Fibroblast of lung (primary cell): ENCODE results near the gene REPIN1. TPM values are rescaled to one million over a fixed set of nuclear protein-coding genes. Genes with fewer than 3 reads are reported as not detected.

Experiments used
- DNase-seq, 2 donors: peaks; one replicate each; pipeline versions ENCODE4 v3.0.0 to v3.0.0-alpha.2; 2010; ENCODE audit warnings: low read depth in 2 of 2
- H2AFZ ChIP-seq: 2 replicates; pipeline ENCODE4 v1.5.1; 2012; ENCODE audit warnings: low read length, control low read depth, inconsistent platforms
- H3K27ac ChIP-seq: 2 replicates; pipeline ENCODE4 v1.5.1; 2011; ENCODE audit warnings: low read length, control low read depth; ENCODE audit not compliant: insufficient read depth
- H3K27me3 ChIP-seq: 2 replicates; pipeline ENCODE4 v1.5.1; 2011; ENCODE audit warnings: mild to moderate bottlenecking, low read length; ENCODE audit not compliant: control insufficient read depth, insufficient read depth
- H3K36me3 ChIP-seq: 2 replicates; pipeline ENCODE4 v1.5.1; 2011; ENCODE audit warnings: low read length; ENCODE audit not compliant: control insufficient read depth, insufficient read depth
- H3K4me1 ChIP-seq: 2 replicates; pipeline ENCODE4 v1.5.1; 2011; ENCODE audit warnings: low read length; ENCODE audit not compliant: control insufficient read depth, insufficient read depth; ENCODE audit errors: extremely low read depth
- H3K4me2 ChIP-seq: 2 replicates; pipeline ENCODE4 v1.5.1; 2011; ENCODE audit warnings: low read length, control low read depth; ENCODE audit not compliant: insufficient read depth; ENCODE audit errors: extremely low read depth
- H3K4me3 ChIP-seq, 4 experiments: fragments of 200-600 bp in 1 of 4; sonication (generic) in 1 of 4; replicated peaks in 1 of 4; 2 replicates each; pipeline ENCODE4 v1.5.1; 2011 to 2016; ENCODE audit warnings: low read length in 4 of 4, low read depth in 3 of 4, mild to moderate bottlenecking in 3 of 4, control low read depth in 2 of 4, inconsistent platforms in 1 of 4, mixed read lengths in 1 of 4; ENCODE audit not compliant: insufficient read depth in 1 of 4; ENCODE audit errors: control extremely low read depth in 1 of 4
- H3K79me2 ChIP-seq: 2 replicates; pipeline ENCODE4 v1.5.1; 2012; ENCODE audit warnings: mild to moderate bottlenecking, low read length, inconsistent platforms; ENCODE audit not compliant: control insufficient read depth, insufficient read depth
- H3K9ac ChIP-seq: 2 replicates; pipeline ENCODE4 v1.5.1; 2011; ENCODE audit warnings: mild to moderate bottlenecking, low read length, control low read depth; ENCODE audit not compliant: insufficient read depth
- H3K9me3 ChIP-seq: 2 replicates; pipeline ENCODE4 v1.5.1; 2012; ENCODE audit warnings: low read depth, low read length; ENCODE audit not compliant: control insufficient read depth, insufficient read depth
- H4K20me1 ChIP-seq: 2 replicates; pipeline ENCODE4 v1.5.1; 2011; ENCODE audit warnings: low read length; ENCODE audit not compliant: control insufficient read depth, insufficient read depth; ENCODE audit errors: extremely low read depth
- EZH2 ChIP-seq: IDR thresholded peaks from 2 replicates; pipeline ENCODE4 v1.5.1; 2012; ENCODE audit warnings: low read length, control low read depth, mild to moderate bottlenecking; ENCODE audit errors: missing control alignments
- polyA plus RNA-seq, 2 donors: library from polyadenylated mRNA; depleted of rRNA in 1 of 2; stranded (reverse) in 1 of 2; unstranded in 1 of 2; fragments of >200 nt; gene quantifications; 2 replicates each; pipeline ENCODE4 v1.2.1, GENCODE V29; 2011 to 2012; ENCODE audit warnings: missing spikeins in 1 of 2
- total RNA-seq: library from RNA; depleted of rRNA; stranded (reverse); fragments of >200 nt; gene quantifications from 2 replicates; pipeline ENCODE4 v1.2.1, GENCODE V29; 2014
- TF ChIP-seq, protein P1 (sequence below), 2 donors: IDR thresholded peaks in 1 of 2; conservative IDR thresholded peaks in 1 of 2; 1 replicate in 1 of 2; 2 replicates in 1 of 2; pipeline ENCODE4 v1.5.1; 2011 to 2012; ENCODE audit warnings: low read length in 2 of 2, control low read depth in 1 of 2, inconsistent platforms in 1 of 2, low read depth in 1 of 2, mild to moderate bottlenecking in 1 of 2

The REPIN1 gene
- total and polyA plus RNA-seq, 2 donors (not counting 1 experiment from before 2014, with no cell fraction given): 20.8 to 41.3 TPM

DNA sequence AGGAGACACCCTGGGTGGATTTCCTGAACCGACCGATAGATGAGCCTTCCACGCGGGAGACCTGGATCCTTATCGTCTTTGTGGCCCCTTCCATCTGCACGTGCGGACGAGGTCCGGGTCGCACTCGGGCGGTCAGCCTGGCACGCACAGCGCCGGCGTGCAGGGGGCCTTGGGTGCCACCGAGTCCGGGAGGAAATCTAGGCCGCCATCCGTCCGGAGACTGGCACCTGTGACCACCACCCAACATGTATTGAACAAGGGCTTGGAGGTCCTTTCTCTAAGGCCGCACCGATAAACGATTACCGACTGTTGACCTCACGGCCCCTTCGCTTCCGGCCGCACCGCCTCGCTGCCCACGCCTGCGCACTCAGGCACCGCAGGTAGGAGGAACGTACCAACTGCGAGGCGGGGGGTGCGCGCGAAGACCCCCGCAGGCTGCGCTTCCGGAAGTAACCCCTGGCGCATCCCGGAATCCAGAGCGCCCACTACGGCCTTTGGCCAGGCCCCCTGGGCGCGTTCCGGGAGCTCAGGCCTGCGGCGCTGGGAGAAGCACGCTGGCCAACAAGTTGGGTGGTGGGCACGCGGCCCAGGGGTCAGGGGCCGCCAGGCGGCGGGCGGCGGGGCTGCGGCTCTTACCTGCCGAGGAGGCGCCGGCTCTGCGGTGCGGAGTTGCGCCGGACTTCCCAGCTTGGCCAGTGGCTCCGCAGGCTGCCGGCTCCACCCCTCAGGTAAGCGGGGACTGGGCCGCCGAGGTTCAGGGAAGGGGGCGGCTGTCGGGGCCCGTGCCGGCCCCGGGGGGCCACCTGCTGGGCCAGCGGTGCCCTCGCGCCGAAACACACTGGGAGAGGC lies 45.6 kb upstream of the REPIN1 start, which contains the start of the genes ACTR3C and LRRC61:
Gene ACTR3C, minus strand, starts transcription at position 713 of the 849 bp plus-strand sequence. CDS start 28,249 bp downstream, outside the sequence.
Gene LRRC61, plus strand, starts transcription at position 523 of the 849 bp plus-strand sequence. CDS start 13,507 bp downstream, outside the sequence.
- H3K4me2 ChIP-seq: peak within 1 kb of the TSS; percentile 25
- peak in 1 of 2 donors; percentile 29 for DNase-seq
- no peaks in the 10 kb centered on the region for H3K27me3 ChIP-seq
- H2AFZ ChIP-seq: no peak within 1 kb of the TSS
- no peak within 1 kb of the TSS for H3K9ac ChIP-seq
- no peaks in the 10 kb centered on the region for H3K79me2 ChIP-seq
- no peaks in the 10 kb centered on the region for H3K4me1 ChIP-seq
- no peaks in the 10 kb centered on the region for H3K9me3 ChIP-seq
- no peaks in the 10 kb centered on the region for H3K36me3 ChIP-seq
- no peak within 1 kb of the TSS for H3K27ac ChIP-seq
- no peak for TF ChIP-seq EZH2
- TF ChIP-seq, protein P1, sequence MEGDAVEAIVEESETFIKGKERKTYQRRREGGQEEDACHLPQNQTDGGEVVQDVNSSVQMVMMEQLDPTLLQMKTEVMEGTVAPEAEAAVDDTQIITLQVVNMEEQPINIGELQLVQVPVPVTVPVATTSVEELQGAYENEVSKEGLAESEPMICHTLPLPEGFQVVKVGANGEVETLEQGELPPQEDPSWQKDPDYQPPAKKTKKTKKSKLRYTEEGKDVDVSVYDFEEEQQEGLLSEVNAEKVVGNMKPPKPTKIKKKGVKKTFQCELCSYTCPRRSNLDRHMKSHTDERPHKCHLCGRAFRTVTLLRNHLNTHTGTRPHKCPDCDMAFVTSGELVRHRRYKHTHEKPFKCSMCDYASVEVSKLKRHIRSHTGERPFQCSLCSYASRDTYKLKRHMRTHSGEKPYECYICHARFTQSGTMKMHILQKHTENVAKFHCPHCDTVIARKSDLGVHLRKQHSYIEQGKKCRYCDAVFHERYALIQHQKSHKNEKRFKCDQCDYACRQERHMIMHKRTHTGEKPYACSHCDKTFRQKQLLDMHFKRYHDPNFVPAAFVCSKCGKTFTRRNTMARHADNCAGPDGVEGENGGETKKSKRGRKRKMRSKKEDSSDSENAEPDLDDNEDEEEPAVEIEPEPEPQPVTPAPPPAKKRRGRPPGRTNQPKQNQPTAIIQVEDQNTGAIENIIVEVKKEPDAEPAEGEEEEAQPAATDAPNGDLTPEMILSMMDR (conservative IDR thresholded peaks at IDR 0.05 in 1 of 2, IDR thresholded peaks at IDR 0.05 in 1 of 2; ENCODE audit: low read depth in 1 of 2, low read length in 2 of 2): no peak
- peak within 1 kb of the TSS in 2 of 4 experiments; percentile 7 to 52 for H3K4me3 ChIP-seq
- H4K20me1 ChIP-seq: no peaks in the 10 kb centered on the region

DNA sequence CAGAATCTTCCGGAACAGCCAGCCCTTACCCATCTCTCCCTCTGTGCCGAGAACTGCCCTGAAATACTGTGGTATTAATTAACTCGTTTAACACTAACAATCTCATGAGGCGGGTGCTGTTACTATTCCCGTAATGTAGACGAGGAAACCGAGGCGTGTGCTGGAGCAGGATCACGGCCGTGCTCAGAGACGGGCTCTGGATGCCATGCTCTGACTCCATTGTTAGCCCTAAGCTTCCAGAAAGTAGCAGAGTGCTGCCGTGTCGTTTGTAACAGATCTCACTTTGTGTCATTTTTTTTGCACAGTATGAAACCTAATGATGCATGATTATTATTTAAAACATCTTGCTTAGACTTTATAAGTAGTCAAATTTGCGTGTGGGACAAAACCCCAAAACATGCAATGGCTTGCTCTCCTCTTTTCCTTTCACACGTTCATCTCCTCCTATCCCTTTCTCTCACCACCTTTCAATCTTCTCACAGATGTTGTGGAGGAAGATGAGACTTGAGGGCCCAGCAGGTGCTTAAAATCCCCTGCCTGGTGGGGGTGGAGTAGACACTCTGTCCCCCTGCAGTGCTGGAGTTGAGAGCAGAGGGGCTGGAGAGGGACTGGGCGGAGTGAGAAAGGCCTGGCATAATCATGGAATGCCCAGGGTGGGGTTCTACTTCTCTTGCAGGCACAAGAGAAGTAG lies 44.8 kb upstream of the REPIN1 start:
- Histone ChIP-seq H2AFZ (no peak overlapping the region), H3K9me3 (no peaks in the 10 kb centered on the region), H3K9ac (no peak overlapping the region), H3K27me3 (no peaks in the 10 kb centered on the region), H3K36me3 (no peaks in the 10 kb centered on the region), H3K4me2 (no peak overlapping the region), H3K4me1 (no peaks in the 10 kb centered on the region), H3K27ac (no peak overlapping the region), H4K20me1 (no peaks in the 10 kb centered on the region), H3K79me2 (no peaks in the 10 kb centered on the region), H3K4me3 (peak overlapping the region in 1 of 4 experiments; percentile 52)
- TF ChIP-seq, protein P1 (conservative IDR thresholded peaks at IDR 0.05 in 1 of 2, IDR thresholded peaks at IDR 0.05 in 1 of 2; ENCODE audit: low read depth in 1 of 2, low read length in 2 of 2): no peak
- DNase-seq: peak in 1 of 2 donors; percentile 12

DNA sequence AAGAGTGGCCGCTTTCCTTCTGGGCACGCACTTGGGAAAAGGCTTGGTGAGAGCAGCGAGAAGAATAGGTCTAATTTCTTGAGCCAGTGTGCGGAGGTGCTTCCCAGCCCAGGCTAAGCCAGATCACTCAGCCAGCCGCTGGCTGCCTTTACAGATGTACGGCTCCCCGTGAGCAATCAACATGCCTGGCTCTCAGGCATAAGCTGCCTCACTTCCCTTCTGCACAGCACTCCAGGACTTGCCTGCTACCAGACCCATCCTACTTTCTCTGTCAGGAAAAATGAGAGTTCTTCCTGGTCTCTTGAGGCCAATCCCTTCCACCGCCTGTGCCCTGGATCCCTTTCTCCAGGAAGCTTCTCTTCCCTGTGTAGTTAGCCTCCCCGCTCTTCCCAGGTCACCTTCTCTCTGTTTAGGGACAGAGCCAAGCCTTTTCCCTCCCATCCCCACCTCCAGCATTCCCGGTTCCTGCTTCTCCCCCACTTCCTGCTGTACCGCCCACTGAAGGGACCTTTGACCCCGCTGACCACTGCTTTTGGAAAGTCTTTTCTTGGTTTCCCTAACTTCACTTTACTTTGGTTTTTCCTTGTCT lies 44.2 kb upstream of the REPIN1 start:
- Histone ChIP-seq H3K79me2 (no peaks in the 10 kb centered on the region), H3K9ac (no peak overlapping the region), H4K20me1 (no peaks in the 10 kb centered on the region), H3K4me1 (no peaks in the 10 kb centered on the region), H3K36me3 (no peaks in the 10 kb centered on the region), H3K4me3 (peak overlapping the region in 1 of 4 experiments; percentile 52), H3K27me3 (no peaks in the 10 kb centered on the region), H3K9me3 (no peaks in the 10 kb centered on the region), H3K4me2 (no peak overlapping the region), H3K27ac (no peak overlapping the region), H2AFZ (no peak overlapping the region)
- TF ChIP-seq, protein P1 (conservative IDR thresholded peaks at IDR 0.05 in 1 of 2, IDR thresholded peaks at IDR 0.05 in 1 of 2; ENCODE audit: low read depth in 1 of 2, low read length in 2 of 2): no peak
- TF ChIP-seq EZH2: no peak
- peak in 1 of 2 donors; percentile 65 for DNase-seq
